Amygdala (tissue), 56 donors: ENCODE measurements around the gene AKAP7.
"Not testable (repeated sequence)": the region's sequence is repeated elsewhere in the genome, so short reads cannot be mapped to it uniquely, and the experiment has no call there.

Experiments
- DNase-seq, 56 donors: peaks; one replicate each; lab custom pipeline; 2025; lab: John Stamatoyannopoulos, UW

The AKAP7 gene

GRCh38 chr6:131250122-131250521 is 114.9 kb downstream of the AKAP7 start:
- peak in 52 of 56 donors; percentile 3 to 73 (median 40) for DNase-seq

- no peak for DNase-seq
Observed at GRCh38 chr6:131250936-131251335, 115.7 kb downstream of the AKAP7 start.

GRCh38 chr6:131251590-131252199 is 116.4 kb downstream of the AKAP7 start:
- DNase-seq, result peak in 2 of 56 donors; percentile 12 to 36

- DNase-seq, result no peak
Observed at GRCh38 chr6:131255434-131255833, 120.2 kb downstream of the AKAP7 start.

GRCh38 chr6:131255911-131256310 is 120.6 kb downstream of the AKAP7 start:
- DNase-seq, result no peak

GRCh38 chr6:131257104-131257503 is 121.8 kb downstream of the AKAP7 start:
- no peak for DNase-seq

GRCh38 chr6:131258010-131258652 is 122.9 kb downstream of the AKAP7 start:
- no peak for DNase-seq

GRCh38 chr6:131258816-131259476 is 123.7 kb downstream of the AKAP7 start:
- DNase-seq, result no peak

- DNase-seq, result not testable (repeated sequence)
Observed at GRCh38 chr6:131260960-131261359, 125.7 kb downstream of the AKAP7 start.

- no peak for DNase-seq
Observed at GRCh38 chr6:131262060-131262459, 126.8 kb downstream of the AKAP7 start.

- no peak for DNase-seq
Observed at GRCh38 chr6:131265939-131266338, 130.7 kb downstream of the AKAP7 start.

- DNase-seq, result no peak
Observed at GRCh38 chr6:131268303-131268702, 133.0 kb downstream of the AKAP7 start.

- no peak for DNase-seq
Observed at GRCh38 chr6:131269565-131270391, 134.5 kb downstream of the AKAP7 start.

- DNase-seq, result no peak
Observed at GRCh38 chr6:131270534-131270933, 135.3 kb downstream of the AKAP7 start.

- DNase-seq, result no peak
Observed at GRCh38 chr6:131275273-131275672, 140.0 kb downstream of the AKAP7 start.

GRCh38 chr6:131277591-131277990 is 142.3 kb downstream of the AKAP7 start:
- DNase-seq, result no peak

GRCh38 chr6:131281471-131282270 is 146.4 kb downstream of the AKAP7 start:
- DNase-seq, result peak in 54 of 56 donors; percentile 7 to 84 (median 51)

- no peak for DNase-seq
Observed at GRCh38 chr6:131282365-131282764, 147.1 kb downstream of the AKAP7 start.

GRCh38 chr6:131283466-131284175 is 148.4 kb downstream of the AKAP7 start:
- no peak for DNase-seq
